ENCODE results near the gene PLAGL2.
"Not testable (repeated sequence)": the region's sequence is repeated elsewhere in the genome, so short reads cannot be mapped to it uniquely, and the experiment has no call there.

Gene PLAGL2

GRCh38 chr20:32181606-32182005 is 25.9 kb downstream of the PLAGL2 start:
- no peak for DNase-seq

GRCh38 chr20:32179934-32180333 is 27.6 kb downstream of the PLAGL2 start:
- DNase-seq = no peak

GRCh38 chr20:32179515-32179914 is 28.0 kb downstream of the PLAGL2 start:
- DNase-seq = no peak

GRCh38 chr20:32177696-32178095 is 29.8 kb downstream of the PLAGL2 start:
- DNase-seq = not testable (repeated sequence)

GRCh38 chr20:32168184-32168910 is 39.2 kb downstream of the PLAGL2 start:
- DNase-seq = no peak

GRCh38 chr20:32167552-32167951 is 40.0 kb downstream of the PLAGL2 start:
- DNase-seq = no peak

- no peak for DNase-seq
Measured at GRCh38 chr20:32165836-32166545, 41.6 kb downstream of the PLAGL2 start.

- no peak for DNase-seq
Measured at GRCh38 chr20:32164984-32165735, 42.4 kb downstream of the PLAGL2 start.

- no peak for DNase-seq
Measured at GRCh38 chr20:32163951-32164350, 43.6 kb downstream of the PLAGL2 start.

- no peak for DNase-seq
Measured at GRCh38 chr20:32162351-32162750, 45.2 kb downstream of the PLAGL2 start.

GRCh38 chr20:32160341-32160740 is 47.2 kb downstream of the PLAGL2 start:
- no peak for DNase-seq

GRCh38 chr20:32159766-32160221 is 47.7 kb downstream of the PLAGL2 start:
- DNase-seq = peak; percentile 0

GRCh38 chr20:32158943-32159660 is 48.4 kb downstream of the PLAGL2 start:
- DNase-seq = no peak

GRCh38 chr20:32158351-32158750 is 49.2 kb downstream of the PLAGL2 start:
- DNase-seq = no peak

GRCh38 chr20:32157611-32158010 is 49.9 kb downstream of the PLAGL2 start:
- no peak for DNase-seq

GRCh38 chr20:32155017-32155981 is 52.2 kb downstream of the PLAGL2 start:
- DNase-seq = peak; percentile 76

- no peak for DNase-seq
Measured at GRCh38 chr20:32153771-32154170, 53.8 kb downstream of the PLAGL2 start.

- no peak for DNase-seq
Measured at GRCh38 chr20:32153156-32153665, 54.3 kb downstream of the PLAGL2 start.

- no peak for DNase-seq
Measured at GRCh38 chr20:32152421-32153155, 55.0 kb downstream of the PLAGL2 start.

GRCh38 chr20:32150291-32150848 is 57.2 kb downstream of the PLAGL2 start:
- DNase-seq = no peak

All from GF-D8 (cell line).